ENCODE results near the gene PDPN. TPM values are rescaled to one million over a fixed set of nuclear protein-coding genes. Genes with fewer than 3 reads are reported as not detected.

Gene PDPN
- total RNA-seq, 1 experiment from 2014 or later, result 2.0 TPM

DNA sequence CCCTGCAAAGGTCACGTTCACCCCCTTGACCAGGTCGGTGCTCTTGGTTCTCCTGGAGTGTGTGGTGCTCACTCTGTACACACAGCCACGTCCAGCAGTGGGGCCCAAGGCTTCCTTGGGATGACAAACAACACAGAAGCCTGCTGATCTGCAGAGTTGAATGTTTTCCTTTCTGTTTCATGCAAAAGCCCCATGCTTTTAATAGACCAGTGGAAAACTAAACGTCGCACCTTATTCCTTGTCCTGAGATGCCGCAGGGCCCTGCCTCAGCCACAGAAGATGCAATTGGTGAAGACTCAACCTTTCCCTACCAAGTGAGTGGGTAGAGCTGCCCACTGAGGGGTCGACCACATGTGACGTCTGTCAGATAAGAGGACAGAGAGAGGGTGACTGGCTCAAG lies 5.8 kb upstream of the PDPN start:
- DNase-seq (ENCODE audit: low read depth), result no peak

DNA sequence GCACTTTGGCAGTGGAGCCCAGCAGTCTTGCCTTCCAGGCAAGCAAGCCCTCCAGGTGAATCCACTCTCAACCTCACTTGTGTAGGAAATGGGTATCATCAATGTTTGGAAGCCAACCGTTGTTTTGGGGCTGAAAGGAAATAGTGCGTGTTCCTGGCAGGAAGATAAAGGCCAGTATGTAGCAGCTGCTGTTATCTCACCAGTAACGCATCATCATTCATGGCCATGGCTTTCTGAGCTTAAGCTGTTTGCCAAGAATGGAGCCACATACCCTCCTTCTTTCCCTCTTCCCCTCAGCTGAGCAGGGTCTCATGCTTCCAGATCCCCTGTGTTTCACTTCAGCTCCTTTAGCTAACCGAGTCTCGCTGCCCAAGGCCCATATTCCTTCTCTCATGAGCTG lies 2.2 kb upstream of the PDPN start:
- DNase-seq (ENCODE audit: low read depth), result no peak

DNA sequence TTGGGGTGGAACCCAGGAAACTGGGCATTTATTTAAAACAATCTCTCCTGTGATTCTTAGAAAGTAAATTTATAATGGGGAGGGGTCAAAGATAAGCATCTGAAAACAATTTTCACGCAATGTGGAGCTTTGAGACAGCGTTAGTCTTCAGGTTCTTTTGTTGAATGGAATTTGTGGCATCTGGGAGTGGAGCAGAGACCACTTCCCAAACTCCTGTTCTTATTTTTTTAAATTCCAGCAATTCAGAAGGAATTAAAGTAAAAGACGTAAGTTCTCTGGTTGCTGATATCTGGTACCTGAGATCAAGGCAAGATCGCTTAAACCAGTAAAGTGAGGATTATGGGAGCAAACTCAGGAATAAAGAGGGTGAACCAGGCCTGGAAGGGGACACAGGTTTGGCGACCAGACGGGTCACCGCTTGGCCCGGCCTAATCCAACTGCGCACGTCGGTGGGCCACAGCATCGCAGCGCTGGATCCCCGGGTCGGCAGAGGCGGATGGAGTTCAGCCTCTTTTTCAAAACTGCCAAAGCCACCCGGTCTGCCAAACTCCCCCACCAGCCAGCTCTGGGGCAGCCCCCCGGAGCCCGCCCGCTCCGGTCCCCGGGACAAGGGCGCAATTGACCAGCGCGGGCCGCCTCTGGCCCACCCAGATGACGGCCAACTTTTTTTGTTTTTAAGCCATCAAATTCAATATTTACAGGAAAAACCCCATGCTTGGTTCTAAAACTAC lies 754 bp upstream of the PDPN start:
- DNase-seq (ENCODE audit: low read depth), result no peak

DNA sequence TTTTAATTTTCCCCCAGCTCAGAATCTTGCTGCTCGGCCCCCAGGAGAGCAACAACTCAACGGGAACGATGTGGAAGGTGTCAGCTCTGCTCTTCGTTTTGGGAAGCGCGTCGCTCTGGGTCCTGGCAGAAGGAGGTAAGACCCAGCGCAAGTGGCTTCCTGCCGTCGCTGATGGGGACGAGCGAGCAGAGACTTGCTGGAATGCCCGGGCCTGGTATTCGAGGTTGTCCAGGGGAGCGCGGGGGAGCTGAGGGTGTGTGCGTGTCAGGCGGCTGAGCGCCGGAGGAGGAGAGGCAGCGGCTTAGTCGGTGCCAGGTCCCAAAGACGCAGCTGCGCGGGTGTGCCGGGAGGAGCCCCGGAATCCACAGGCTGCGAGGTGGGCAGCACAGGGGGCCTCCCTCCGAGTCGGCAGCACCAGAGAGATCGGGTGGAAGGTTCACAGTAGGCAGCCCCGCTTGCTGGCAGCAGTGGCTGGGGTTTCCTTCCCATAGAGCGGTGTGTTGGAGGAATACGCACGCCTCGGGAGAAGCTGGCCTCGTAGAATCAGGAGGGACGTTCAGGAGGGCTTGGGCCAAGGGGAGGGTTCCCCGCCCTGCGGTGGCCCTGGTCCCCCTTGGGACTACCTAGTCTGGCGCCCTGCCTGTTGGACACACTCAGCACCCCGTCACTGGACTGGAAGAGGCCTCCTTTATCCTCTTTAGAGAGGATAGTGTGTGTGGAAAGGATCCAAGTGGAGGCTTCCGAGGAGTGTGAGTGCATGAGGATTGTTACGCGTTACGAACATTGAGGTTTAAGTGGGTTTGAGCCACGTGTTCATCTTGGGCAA lies 547 bp downstream of the PDPN start:
- DNase-seq (ENCODE audit: low read depth), result peak; percentile 18

DNA sequence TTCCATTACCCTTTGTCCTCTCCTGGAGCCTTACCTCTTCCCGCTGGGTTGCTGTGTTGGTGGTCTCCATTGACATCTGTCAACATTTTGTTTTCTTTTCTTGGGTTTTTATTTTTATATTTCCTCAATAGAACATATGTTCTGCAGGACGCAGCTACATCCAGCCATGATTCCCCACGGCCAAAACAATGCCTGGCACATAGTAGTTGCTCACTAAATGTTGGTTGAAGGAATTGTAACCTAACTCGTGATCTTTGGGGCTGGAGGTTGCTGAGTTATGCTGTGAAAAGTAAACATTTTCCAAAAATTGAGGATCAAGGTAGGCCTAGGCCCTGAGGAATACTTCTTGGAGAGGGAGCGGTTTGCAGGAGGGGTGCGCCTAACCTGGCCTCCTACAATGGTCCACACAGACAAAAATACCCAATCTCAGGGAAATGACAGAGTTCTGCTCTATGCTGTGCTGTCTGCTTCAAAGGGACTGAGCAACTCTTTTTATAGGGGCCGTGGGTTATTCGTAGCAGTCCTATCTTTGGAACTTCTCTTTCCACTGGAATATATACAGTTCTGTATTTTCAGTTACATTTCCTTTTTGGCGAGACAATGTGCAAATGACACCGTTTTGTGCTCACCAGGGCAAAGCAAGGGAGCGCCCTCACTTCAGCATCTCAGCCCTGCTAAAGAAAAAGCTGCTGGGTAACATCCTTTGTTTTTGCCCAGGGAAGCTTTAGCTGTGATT lies 1.4 kb downstream of the PDPN start:
- no peak for DNase-seq (ENCODE audit: low read depth)

DNA sequence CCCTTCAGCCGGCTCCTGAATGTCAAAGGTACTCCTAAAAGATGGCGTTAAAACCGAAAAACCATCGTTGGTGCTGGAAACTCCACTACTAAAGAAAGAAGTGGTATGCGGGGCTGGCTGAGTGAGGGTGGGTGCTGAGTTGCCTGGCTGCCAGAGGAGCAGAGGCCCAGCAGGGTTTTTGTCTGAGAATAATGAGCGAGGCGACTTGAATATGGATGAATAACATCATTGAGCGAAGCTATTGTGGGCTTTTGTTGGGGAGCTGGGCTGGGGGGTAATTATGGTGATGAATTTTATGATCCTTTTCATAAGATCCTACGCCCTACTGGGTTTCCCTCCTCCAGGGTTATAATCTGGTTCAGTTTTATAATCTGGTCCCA lies 2.0 kb downstream of the PDPN start:
- DNase-seq (ENCODE audit: low read depth), result no peak

DNA sequence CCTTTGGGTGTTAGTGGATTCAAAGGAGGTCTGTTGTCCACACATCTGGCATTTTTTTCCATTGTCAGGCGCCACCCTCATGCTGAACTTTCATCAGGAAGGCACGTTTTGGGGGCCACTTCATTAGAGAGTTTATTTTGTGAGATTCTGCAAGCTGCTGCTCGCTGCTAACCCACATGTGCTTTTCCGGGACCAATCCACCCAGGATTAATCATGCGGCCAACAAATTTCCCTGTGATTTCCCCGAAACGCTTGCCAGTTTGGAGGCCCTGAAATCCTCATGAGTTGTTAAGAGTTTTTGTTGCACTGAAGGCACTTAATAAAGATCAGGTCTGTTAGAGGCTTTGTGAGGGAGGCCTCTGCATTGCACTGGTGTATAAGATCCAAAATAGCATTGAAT lies 2.4 kb downstream of the PDPN start:
- DNase-seq (ENCODE audit: low read depth), result no peak

DNA sequence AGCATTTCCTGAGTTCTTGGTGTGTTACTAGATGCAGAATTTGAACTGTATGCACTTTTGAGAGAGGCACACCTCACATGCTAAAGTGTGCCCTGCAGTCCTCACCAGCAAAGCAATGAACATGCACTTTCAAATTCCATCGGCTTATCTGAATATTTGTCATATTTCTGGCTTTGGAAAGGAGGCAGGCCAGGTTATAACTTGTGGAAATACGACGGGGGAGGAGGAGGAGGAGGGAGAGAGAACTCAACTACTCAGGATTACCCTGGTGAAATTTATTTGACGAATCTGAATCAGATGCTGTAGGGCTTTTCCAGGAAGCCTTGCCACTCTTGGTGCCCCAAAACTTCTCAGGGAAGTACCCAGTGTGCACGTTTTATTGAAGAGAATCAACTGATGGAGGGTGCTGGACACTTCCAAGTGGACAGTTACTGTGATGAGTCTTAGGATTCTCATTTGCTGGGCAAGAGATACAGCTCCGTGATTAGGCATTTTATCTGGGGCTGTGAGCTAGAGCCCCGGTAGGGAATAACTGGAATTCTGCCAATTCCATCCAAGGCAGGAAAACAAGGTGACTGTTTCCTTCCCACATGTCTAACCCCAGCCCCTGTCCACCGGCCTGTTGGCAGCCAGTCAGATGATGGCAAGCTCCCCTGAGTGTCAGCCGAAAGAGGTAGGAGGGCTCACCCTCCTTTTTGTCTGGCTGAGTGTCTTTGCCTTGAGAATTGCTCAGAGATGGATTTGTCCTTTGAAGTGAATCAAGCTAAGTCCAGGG lies 3.8 kb downstream of the PDPN start:
- DNase-seq (ENCODE audit: low read depth), result peak; percentile 50

DNA sequence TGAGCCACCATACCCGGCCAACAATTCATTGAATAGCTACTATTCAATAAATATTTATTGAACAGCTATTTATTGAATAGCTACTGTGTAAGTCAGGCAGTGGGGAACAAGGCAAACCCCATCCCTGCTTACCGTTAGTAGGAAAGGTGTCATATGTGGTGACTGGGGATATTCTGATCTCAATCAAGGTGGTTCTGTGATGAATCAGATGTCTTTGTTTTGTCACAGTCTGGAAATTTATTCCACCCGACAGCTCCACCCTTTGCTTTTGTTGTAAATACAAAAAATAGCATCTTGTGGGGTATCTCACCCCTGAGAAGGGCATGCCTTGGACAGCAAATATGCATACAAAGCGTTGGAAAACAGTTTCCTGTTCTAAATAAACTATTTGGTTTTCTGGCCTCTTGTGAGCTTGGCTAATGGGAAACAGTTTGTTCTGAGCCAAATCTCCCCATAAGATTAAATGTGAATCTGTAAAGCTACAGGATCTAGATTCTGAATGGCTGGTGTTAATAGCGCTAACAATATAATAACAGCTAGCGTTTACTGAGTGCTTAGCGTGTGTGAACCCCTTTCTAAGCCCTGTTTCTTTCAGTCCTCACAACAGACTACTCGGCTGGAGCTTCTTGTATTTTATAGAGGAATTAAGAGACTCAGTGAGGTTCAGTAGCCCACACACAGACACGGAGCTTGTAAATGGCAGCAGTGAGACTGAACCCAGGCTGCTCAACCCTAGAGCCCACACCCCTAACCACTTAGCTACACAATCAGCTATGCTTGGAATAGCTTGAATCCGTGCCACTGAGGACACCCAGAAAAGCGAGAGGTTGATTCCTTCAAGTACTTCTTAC lies 5.5 kb downstream of the PDPN start:
- no peak for DNase-seq (ENCODE audit: low read depth)

DNA sequence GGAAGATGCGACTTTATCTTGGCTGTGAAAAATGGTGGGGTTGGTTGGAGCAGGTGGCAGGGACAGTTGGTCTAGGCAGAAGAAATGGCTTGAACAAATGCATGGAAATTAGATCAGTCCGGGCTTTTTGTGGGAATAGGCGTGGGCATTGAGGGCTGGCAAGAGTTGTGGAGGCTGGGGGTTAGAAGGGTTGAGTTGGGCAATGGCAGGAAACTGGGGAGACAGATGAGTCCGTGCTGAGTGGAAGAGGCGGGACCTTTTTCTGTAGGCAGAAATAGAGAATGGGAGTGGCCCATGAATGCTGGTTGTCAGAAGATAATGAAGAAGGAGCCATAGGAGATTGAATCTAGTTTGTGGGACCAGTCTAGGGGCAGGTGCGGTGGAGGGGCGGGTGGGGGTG lies 6.9 kb downstream of the PDPN start:
- no peak for DNase-seq (ENCODE audit: low read depth)

DNA sequence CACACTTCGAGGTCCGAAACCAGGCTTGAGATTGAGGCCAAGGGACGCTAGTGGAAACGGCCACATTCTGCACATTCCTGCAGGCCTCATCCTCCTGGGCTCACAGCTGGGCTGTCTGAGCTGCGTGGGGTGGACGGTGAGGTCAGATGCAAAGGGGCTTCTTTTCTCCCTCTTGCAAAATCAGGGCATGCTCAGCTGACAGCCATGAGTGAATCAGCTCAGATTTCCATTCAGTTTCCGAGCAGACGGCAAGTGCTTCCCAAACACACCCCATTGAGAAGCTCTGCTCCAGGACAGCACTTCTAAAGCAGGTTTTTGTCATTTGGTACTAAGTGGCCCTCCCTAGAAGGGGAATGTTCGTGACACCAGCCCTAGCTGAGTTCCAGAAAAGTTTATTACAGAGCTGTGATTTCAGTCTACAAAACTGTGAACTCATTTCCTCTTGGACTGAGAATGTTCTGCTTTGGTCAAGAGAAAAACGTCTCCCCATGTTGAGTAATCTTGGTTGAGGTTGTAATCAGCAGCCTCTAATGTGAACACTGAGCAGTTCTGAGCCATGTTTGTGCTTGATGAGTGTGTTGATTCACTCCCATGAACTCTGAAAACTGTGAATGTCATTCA lies 10.0 kb downstream of the PDPN start:
- peak; percentile 74 for DNase-seq (ENCODE audit: low read depth)

DNA sequence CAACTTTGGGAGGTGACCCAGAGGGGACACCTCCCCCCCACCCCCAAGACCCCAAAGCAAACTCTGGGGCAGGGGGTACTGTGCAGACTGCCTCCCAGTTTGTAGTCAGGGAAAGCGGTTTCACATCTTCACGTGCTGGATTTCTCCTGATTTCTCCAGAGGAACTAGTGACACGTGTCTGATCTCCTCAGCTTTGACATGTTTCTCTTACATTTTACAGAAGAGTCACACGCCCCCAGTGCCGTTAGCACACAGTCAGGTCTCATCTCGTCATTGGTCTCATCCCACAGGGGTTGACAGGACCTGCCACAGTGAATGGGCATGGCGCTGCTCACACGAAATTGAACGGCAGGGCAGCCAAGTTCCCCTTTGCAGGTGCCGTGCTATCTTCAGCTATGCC lies 11.8 kb downstream of the PDPN start:
- no peak for DNase-seq (ENCODE audit: low read depth)

DNA sequence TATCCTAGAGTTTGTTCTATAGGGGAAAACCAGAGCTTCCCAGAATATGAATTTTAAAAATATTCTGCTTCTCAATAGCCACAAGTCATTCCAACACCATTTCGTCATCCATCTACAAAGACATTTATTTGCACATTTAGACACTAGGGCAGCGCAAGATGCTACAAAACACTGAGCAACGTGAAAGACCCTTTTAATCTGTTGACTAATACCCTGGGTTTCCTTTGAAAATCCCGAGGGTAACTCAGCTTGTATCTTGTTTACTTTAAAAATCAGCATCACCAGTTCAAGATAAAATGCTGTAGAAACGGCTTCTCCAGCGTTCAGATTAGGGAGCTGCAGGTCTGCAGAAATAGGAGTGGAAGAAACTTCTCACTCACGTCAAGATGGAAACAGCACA lies 13.5 kb downstream of the PDPN start:
- DNase-seq (ENCODE audit: low read depth), result no peak

DNA sequence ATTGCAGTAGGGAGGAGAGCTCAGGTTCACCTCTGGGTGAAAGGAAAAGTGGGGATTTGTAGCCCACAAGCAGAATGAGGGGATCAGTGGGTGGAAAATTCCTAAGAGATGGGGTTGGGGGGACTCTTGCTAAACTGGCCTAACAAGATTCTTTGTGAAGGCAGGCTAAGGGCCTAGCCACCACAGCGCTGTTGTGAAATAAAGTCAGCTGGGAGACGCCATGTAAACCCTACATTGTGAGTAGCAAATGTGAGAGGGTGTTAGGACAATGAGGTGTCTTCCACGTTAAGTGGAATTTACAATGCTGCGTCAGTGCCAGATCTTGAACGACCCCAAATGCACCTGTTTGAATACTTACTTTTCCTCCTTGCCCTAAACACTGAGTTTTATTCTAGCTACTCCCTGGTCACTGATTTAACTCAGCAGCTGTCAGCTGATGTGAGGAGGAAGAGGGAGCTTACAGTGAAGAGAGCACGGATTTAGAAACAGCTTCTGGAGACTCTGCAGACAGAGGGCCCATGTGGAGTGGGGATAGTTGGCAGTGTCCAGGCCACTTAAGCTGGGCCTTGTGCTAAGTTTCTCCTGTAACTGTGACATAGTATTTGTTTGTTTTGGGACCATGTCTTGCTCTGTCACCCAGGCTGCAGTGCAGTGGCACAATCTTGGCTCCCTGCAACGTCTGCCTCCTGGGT lies 17.3 kb downstream of the PDPN start:
- no peak for DNase-seq (ENCODE audit: low read depth)

DNA sequence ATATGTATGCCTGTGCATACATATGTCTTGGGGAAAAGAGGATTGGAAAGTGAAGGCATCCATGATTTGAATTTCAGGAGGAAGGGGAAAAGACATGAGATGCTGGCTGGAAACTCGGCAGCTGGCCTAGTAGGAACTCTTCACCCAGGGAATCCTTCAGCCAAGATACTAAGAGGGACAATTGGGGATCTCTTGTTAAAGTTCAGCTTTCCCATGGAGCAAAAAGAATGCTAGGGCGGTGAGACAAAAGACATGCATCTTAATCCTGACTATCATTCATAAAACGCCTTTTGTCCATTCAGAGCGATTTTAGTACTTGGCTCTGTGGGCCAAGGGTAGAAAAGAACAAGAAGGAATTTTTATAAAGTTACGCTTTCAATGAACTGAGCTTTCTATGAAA lies 20.5 kb downstream of the PDPN start:
- DNase-seq (ENCODE audit: low read depth), result no peak

DNA sequence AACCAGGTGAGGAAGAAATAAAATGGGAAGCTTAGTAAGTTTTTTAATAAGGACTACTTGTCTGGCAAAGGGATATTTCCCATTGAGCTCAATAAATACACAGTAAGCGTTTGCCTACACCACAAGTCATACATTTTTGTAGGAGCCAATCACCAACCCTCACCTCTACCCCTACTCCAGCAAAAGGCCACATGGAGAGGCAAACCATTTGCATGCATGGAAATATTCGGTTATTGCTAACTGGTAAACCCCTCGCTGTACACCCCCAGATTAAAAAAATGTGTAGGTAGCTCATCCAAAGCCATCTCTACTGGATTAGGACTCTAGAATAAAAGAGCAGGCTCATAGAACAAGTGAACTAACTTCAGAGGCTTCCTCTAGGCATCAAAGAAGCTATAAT lies 21.1 kb downstream of the PDPN start:
- no peak for DNase-seq (ENCODE audit: low read depth)

DNA sequence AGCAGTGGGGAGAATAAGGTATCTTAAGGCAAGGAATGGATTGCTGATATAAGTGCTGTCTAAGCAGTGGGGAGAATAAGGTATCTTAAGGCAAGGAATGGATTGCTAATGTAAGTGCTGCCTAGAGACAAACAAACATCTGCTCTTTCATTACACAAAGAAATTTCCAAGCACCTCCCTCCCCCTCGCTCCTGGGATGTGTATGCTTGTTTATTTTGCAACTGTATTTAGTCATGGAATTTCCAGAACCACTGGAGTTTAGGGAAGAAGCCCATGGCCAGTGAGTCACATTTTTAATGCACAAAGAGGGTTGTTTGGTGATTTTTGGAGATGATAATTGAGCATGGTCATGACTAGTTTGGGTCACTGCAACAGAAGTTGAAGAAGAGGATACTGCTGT lies 21.5 kb downstream of the PDPN start:
- peak; percentile 86 for DNase-seq (ENCODE audit: low read depth)

DNA sequence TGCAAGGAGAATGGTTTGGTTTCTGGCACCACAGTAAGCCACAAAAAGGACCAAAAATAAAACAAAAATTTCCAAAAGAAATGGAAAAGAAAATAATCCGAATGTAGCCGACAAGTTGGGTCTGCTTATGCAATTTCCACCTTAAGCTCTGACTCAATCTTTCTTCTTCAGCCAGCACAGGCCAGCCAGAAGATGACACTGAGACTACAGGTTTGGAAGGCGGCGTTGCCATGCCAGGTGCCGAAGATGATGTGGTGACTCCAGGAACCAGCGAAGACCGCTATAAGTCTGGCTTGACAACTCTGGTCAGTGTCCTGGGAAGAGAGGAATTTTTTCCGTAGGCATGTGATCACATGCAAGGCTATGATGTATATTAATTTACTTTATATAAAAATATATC lies 23.4 kb downstream of the PDPN start:
- DNase-seq (ENCODE audit: low read depth), result no peak

DNA sequence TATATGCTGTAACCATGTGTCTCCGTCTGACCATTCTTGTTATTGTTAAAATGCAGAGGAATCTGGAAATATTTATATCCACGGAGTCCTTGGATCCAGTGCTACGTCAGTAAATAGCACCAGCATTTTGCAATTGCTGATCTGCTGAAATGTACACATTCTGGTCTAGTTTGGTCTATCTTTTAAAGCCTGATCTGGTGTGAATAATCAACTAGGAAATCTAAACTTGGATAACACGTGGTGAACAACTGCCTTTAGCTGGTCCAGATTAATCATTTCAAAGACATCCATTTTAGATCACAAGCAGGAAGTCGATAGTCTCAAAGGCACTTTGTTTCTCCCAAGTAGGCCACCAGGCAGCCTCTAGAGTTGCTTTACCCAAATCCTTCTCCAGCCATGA lies 32.6 kb downstream of the PDPN start:
- DNase-seq (ENCODE audit: low read depth), result no peak

DNA sequence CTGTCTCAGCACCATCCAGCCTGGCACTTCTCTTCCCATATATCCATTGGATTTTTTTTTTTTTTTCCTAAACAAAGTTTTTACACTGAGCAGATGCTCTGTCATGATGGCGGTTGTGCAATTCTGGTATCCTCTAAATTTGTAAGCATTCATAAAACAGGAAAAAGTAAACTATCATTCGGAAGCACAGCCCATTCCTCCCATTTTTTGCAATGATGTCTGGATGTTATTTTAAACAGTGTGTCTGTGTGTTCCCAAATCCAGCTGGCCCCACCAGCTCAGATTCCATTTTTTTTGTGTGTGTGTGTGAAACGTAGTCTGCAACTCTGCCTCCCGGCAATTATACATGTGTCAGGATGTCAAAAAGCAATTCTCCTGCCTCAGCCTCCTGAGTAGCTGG lies 33.5 kb downstream of the PDPN start:
- DNase-seq (ENCODE audit: low read depth), result no peak
